Esophagus muscularis mucosa (tissue), 4 donors: Measurements from ENCODE around the gene LMOD2. TPM values are rescaled to one million over a fixed set of nuclear protein-coding genes. Genes with fewer than 3 reads are reported as not detected.

Source experiments
- DNase-seq: peaks from one replicate; pipeline ENCODE4 v3.0.0-alpha.2; 2017; ENCODE audit errors: extremely low spot score
- H3K27ac ChIP-seq, 4 donors: fragments of 200-600 bp; sonication (generic); replicated peaks in 1 of 4; 1 replicate in 3 of 4; 2 replicates in 1 of 4; pipeline ENCODE4 v1.5.1; 2016 to 2019; ENCODE audit warnings: mild to moderate bottlenecking in 1 of 4
- H3K27me3 ChIP-seq, 4 donors: fragments of 200-600 bp; sonication (generic); one replicate each; pipeline versions ENCODE4 v1.5.1 to v1.6.0; 2016 to 2019
- H3K36me3 ChIP-seq, 4 donors: fragments of 200-600 bp; sonication (generic); one replicate each; pipeline ENCODE4 v1.5.1; 2016 to 2019
- H3K4me1 ChIP-seq, 4 donors: fragments of 200-600 bp; sonication (generic); one replicate each; pipeline ENCODE4 v1.5.1; 2016 to 2019
- H3K4me3 ChIP-seq, 4 donors: fragments of 200-600 bp; sonication (generic); 1 replicate in 2 of 4; 2 replicates in 2 of 4; pipeline ENCODE4 v1.5.1; 2016 to 2019; ENCODE audit warnings: mild to moderate bottlenecking in 4 of 4, moderate library complexity in 1 of 4
- H3K9me3 ChIP-seq, 4 donors: fragments of 200-600 bp; sonication (generic); 1 replicate in 3 of 4; 2 replicates in 1 of 4; pipeline ENCODE4 v1.5.1; 2016 to 2019
- EP300 ChIP-seq: sonication (generic); formaldehyde crosslinking; IDR thresholded peaks from one replicate; pipeline ENCODE4 v1.6.1; 2017; ENCODE audit warnings: antibody characterized with exemption
- POLR2A ChIP-seq: fragments of 450-650 bp; IDR thresholded peaks from one replicate; pipeline ENCODE4 v1.6.1; 2017; ENCODE audit warnings: antibody characterized with exemption, moderate library complexity, mild to moderate bottlenecking, low read depth
- POLR2AphosphoS5 ChIP-seq, 2 donors: sonication (generic); formaldehyde crosslinking; IDR thresholded peaks; one replicate each; pipeline ENCODE4 v1.6.1; 2017; ENCODE audit warnings: antibody characterized with exemption in 2 of 2
- WGBS: methylation state at CpG from one replicate; pipeline ENCODE4 v1.1.5; 2018; 5-methylcytosine and 5-hydroxymethylcytosine counted together
- intact Hi-C: fragments of 100-400 bp; cut with DNase I; formaldehyde crosslinking; loops from one replicate; pipeline ENCODE4 v1.15.1; 2023
- total RNA-seq, 4 donors: library from RNA; depleted of rRNA; stranded (reverse); fragments of >200 nt; gene quantifications; one replicate each; pipeline versions ENCODE4 v1.1.0 to v1.2.1, GENCODE V29; 2016
- TF ChIP-seq, protein P1 (sequence below), 3 experiments: fragments of 200-600 bp in 2 of 3; fragments of 450-650 bp in 1 of 3; sonication (generic) in 2 of 3; IDR thresholded peaks; one replicate each; pipeline ENCODE4 v1.5.1; 2017 to 2019; ENCODE audit warnings: antibody characterized with exemption in 3 of 3, mild to moderate bottlenecking in 2 of 3, moderate library complexity in 1 of 3

The LMOD2 gene
- total RNA-seq, 4 donors from 2014 or later, result not detected

- TF ChIP-seq POLR2AphosphoS5 (IDR thresholded peaks at IDR 0.05), result no peak
- no peak for TF ChIP-seq EP300
- TF ChIP-seq, protein P1, sequence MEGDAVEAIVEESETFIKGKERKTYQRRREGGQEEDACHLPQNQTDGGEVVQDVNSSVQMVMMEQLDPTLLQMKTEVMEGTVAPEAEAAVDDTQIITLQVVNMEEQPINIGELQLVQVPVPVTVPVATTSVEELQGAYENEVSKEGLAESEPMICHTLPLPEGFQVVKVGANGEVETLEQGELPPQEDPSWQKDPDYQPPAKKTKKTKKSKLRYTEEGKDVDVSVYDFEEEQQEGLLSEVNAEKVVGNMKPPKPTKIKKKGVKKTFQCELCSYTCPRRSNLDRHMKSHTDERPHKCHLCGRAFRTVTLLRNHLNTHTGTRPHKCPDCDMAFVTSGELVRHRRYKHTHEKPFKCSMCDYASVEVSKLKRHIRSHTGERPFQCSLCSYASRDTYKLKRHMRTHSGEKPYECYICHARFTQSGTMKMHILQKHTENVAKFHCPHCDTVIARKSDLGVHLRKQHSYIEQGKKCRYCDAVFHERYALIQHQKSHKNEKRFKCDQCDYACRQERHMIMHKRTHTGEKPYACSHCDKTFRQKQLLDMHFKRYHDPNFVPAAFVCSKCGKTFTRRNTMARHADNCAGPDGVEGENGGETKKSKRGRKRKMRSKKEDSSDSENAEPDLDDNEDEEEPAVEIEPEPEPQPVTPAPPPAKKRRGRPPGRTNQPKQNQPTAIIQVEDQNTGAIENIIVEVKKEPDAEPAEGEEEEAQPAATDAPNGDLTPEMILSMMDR (IDR thresholded peaks at IDR 0.05), result no peak
- no peak for TF ChIP-seq POLR2A
- H3K36me3 ChIP-seq, result peaks cover 0 to 56% (median 0%) of the 10 kb centered on the region in 4 donors
- H3K27ac ChIP-seq, result no peak overlapping the region
- DNase-seq, result no peak
- H3K9me3 ChIP-seq, result no peaks in the 10 kb centered on the region
- 74% methylated on average over 8 of the region's 8 CpGs for WGBS
- intact Hi-C loops, result no loop called here
- H3K4me1 ChIP-seq, result no peaks in the 10 kb centered on the region
- H3K27me3 ChIP-seq, result no peaks in the 10 kb centered on the region
- no peak overlapping the region for H3K4me3 ChIP-seq
Measured at GRCh38 chr7:123660514-123661354, 5.1 kb downstream of the LMOD2 start.

DNA sequence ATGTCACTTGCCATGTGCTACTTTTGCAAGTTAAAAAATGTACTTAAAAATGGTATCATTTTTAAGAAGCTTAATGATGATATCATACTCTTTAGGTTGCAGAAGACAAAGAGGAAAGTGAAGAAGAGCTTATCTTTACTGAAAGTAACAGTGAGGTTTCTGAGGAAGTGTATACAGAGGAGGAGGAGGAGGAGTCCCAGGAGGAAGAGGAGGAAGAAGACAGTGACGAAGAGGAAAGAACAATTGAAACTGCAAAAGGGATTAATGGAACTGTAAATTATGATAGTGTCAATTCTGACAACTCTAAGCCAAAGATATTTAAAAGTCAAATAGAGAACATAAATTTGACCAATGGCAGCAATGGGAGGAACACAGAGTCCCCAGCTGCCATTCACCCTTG, 6.1 kb downstream of the LMOD2 start:
- 71% methylated on average over 1 of the region's 1 CpG for WGBS
- H3K9me3 ChIP-seq, result no peaks in the 10 kb centered on the region
- H3K36me3 ChIP-seq, result peaks cover 0 to 57% (median 0%) of the 10 kb centered on the region in 4 donors
- H3K27me3 ChIP-seq, result no peaks in the 10 kb centered on the region
- TF ChIP-seq POLR2A, result no peak
- no peak for TF ChIP-seq EP300
- no peak for TF ChIP-seq POLR2AphosphoS5 (IDR thresholded peaks at IDR 0.05)
- TF ChIP-seq, protein P1 (IDR thresholded peaks at IDR 0.05), result no peak
- no peak overlapping the region for H3K27ac ChIP-seq
- intact Hi-C loops, result no loop called here
- DNase-seq, result no peak
- H3K4me1 ChIP-seq, result no peaks in the 10 kb centered on the region
- H3K4me3 ChIP-seq, result no peak overlapping the region

DNA sequence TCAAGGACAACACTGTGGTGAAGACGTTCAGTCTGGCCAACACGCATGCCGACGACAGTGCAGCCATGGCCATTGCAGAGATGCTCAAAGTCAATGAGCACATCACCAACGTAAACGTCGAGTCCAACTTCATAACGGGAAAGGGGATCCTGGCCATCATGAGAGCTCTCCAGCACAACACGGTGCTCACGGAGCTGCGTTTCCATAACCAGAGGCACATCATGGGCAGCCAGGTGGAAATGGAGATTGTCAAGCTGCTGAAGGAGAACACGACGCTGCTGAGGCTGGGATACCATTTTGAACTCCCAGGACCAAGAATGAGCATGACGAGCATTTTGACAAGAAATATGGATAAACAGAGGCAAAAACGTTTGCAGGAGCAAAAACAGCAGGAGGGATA, 6.6 kb downstream of the LMOD2 start:
- 95% methylated on average over 15 of the region's 15 CpGs for WGBS
- TF ChIP-seq POLR2A (no peak), POLR2AphosphoS5 (IDR thresholded peaks at IDR 0.05) (no peak), EP300 (no peak)
- TF ChIP-seq, protein P1 (IDR thresholded peaks at IDR 0.05), result no peak
- peaks cover 0 to 57% (median 0%) of the 10 kb centered on the region in 4 donors for H3K36me3 ChIP-seq
- no peak overlapping the region for H3K27ac ChIP-seq
- no peaks in the 10 kb centered on the region for H3K27me3 ChIP-seq
- DNase-seq, result no peak
- no peak overlapping the region for H3K4me3 ChIP-seq
- H3K9me3 ChIP-seq, result no peaks in the 10 kb centered on the region
- no peaks in the 10 kb centered on the region for H3K4me1 ChIP-seq
- intact Hi-C loops, result no loop called here

- 82% methylated on average over 3 of the region's 3 CpGs for WGBS
- H3K27ac ChIP-seq, result no peak overlapping the region
- H3K4me3 ChIP-seq, result no peak overlapping the region
- intact Hi-C loops, result no loop called here
- H3K9me3 ChIP-seq, result no peaks in the 10 kb centered on the region
- peaks cover 0 to 57% (median 0%) of the 10 kb centered on the region in 4 donors for H3K36me3 ChIP-seq
- DNase-seq, result no peak
- TF ChIP-seq, protein P1 (IDR thresholded peaks at IDR 0.05), result no peak
- no peak for TF ChIP-seq EP300
- TF ChIP-seq POLR2AphosphoS5 (IDR thresholded peaks at IDR 0.05), result no peak
- no peak for TF ChIP-seq POLR2A
- H3K27me3 ChIP-seq, result no peaks in the 10 kb centered on the region
- no peaks in the 10 kb centered on the region for H3K4me1 ChIP-seq
Measured at GRCh38 chr7:123662755-123663154, 7.1 kb downstream of the LMOD2 start.
